Liver (tissue), 9 donors: Measurements from ENCODE around the gene UBE2Q2. TPM values are rescaled to one million over a fixed set of nuclear protein-coding genes. Genes with fewer than 3 reads are reported as not detected.

ENCODE experiments used
- DNase-seq: peaks from one replicate; pipeline ENCODE4 v3.0.0-alpha.2; 2017; ENCODE audit warnings: low spot score
- H3K27ac ChIP-seq, 2 donors: one replicate each; pipeline ENCODE4 v1.7.0; 2013; ENCODE audit warnings: inconsistent platforms in 2 of 2, low read length in 2 of 2, control low read depth in 1 of 2, low read depth in 1 of 2, mild to moderate bottlenecking in 1 of 2
- H3K27me3 ChIP-seq, 4 donors: one replicate each; pipeline versions ENCODE4 v1.6.1 to v1.7.0; 2013; ENCODE audit warnings: low read length in 3 of 4, inconsistent platforms in 1 of 4, mild to moderate bottlenecking in 1 of 4, moderate library complexity in 1 of 4; ENCODE audit not compliant: control insufficient read depth in 4 of 4, insufficient read depth in 4 of 4
- H3K36me3 ChIP-seq, 4 donors: one replicate each; pipeline versions ENCODE4 v1.6.1 to v1.7.0; 2013; ENCODE audit warnings: low read length in 3 of 4, mild to moderate bottlenecking in 3 of 4, low read depth in 1 of 4, moderate library complexity in 1 of 4; ENCODE audit not compliant: control insufficient read depth in 4 of 4, insufficient read depth in 3 of 4
- H3K4me1 ChIP-seq, 4 donors: one replicate each; pipeline versions ENCODE4 v1.6.1 to v1.7.0; 2013; ENCODE audit warnings: low read length in 3 of 4, mild to moderate bottlenecking in 3 of 4, moderate library complexity in 1 of 4; ENCODE audit not compliant: control insufficient read depth in 4 of 4, insufficient read depth in 4 of 4
- H3K4me3 ChIP-seq, 3 donors: one replicate each; pipeline versions ENCODE4 v1.6.1 to v1.7.0; 2013; ENCODE audit warnings: low read length in 3 of 3, control low read depth in 1 of 3, low read depth in 1 of 3, mild to moderate bottlenecking in 1 of 3
- H3K9ac ChIP-seq, 2 donors: one replicate each; pipeline ENCODE4 v1.7.0; 2013; ENCODE audit warnings: low read length in 2 of 2, mild to moderate bottlenecking in 2 of 2, moderate library complexity in 2 of 2, control low read depth in 1 of 2, low read depth in 1 of 2
- H3K9me3 ChIP-seq, 4 donors: one replicate each; pipeline versions ENCODE4 v1.6.1 to v1.7.0; 2013; ENCODE audit warnings: low read length in 3 of 4; ENCODE audit not compliant: control insufficient read depth in 4 of 4
- CTCF ChIP-seq: fragments of 150-350 bp; IDR thresholded peaks from 2 replicates; pipeline ENCODE4 v1.5.1; 2017; ENCODE audit warnings: improper control_type of control experiment, low read depth, low read length; ENCODE audit not compliant: missing input control
- EGR1 ChIP-seq, 2 donors: IDR thresholded peaks; 2 replicates each; pipeline ENCODE4 v1.6.1; 2016 to 2018; ENCODE audit warnings: antibody characterized with exemption in 2 of 2, low read depth in 2 of 2
- FOXA1 ChIP-seq: IDR thresholded peaks from 2 replicates; pipeline ENCODE4 v1.6.1; 2016; ENCODE audit warnings: antibody characterized with exemption
- FOXA2 ChIP-seq: IDR thresholded peaks from 2 replicates; pipeline ENCODE4 v1.6.1; 2016; ENCODE audit warnings: antibody characterized with exemption
- GABPA ChIP-seq, 2 donors: IDR thresholded peaks in 1 of 2; conservative IDR thresholded peaks in 1 of 2; 2 replicates each; pipeline ENCODE4 v1.6.1; 2016; ENCODE audit warnings: antibody characterized with exemption in 2 of 2, mild to moderate bottlenecking in 1 of 2, moderate library complexity in 1 of 2
- HNF4A ChIP-seq, 2 donors: conservative IDR thresholded peaks; 2 replicates each; pipeline ENCODE4 v1.6.1; 2016; ENCODE audit warnings: antibody characterized with exemption in 2 of 2, mild to moderate bottlenecking in 2 of 2
- HNF4G ChIP-seq: IDR thresholded peaks from 2 replicates; pipeline ENCODE4 v1.6.1; 2016; ENCODE audit warnings: antibody characterized with exemption
- JUND ChIP-seq, 2 donors: IDR thresholded peaks; 2 replicates each; pipeline ENCODE4 v1.6.1; 2016; ENCODE audit warnings: antibody characterized with exemption in 2 of 2
- NR2F2 ChIP-seq: IDR thresholded peaks from 2 replicates; pipeline ENCODE4 v1.6.1; 2016; ENCODE audit warnings: antibody characterized with exemption
- RAD21 ChIP-seq, 2 donors: IDR thresholded peaks; 2 replicates each; pipeline ENCODE4 v1.6.1; 2016; ENCODE audit warnings: antibody characterized with exemption in 2 of 2, mild to moderate bottlenecking in 2 of 2
- RXRA ChIP-seq, 2 donors: IDR thresholded peaks; 2 replicates each; pipeline ENCODE4 v1.6.1; 2017 to 2018; ENCODE audit warnings: antibody characterized with exemption in 2 of 2, mild to moderate bottlenecking in 1 of 2
- SP1 ChIP-seq: IDR thresholded peaks from 2 replicates; pipeline ENCODE4 v1.6.1; 2018; ENCODE audit warnings: antibody characterized with exemption, mild to moderate bottlenecking
- TAF1 ChIP-seq: conservative IDR thresholded peaks from 2 replicates; pipeline ENCODE4 v1.6.1; 2016; ENCODE audit warnings: antibody characterized with exemption, mild to moderate bottlenecking
- YY1 ChIP-seq: IDR thresholded peaks from 2 replicates; pipeline ENCODE4 v1.6.1; 2016; ENCODE audit warnings: antibody characterized with exemption, mild to moderate bottlenecking
- WGBS: extraction: QIAGEN DNeasy Blood & Tissue Kit; methylation state at CpG from one replicate; pipeline ENCODE4 v1.1.7; 2013; 5-methylcytosine and 5-hydroxymethylcytosine counted together
- polyA plus RNA-seq, 2 donors: library from polyadenylated mRNA; stranded (reverse) in 1 of 2; unstranded in 1 of 2; fragments of 200-250 nt in 1 of 2; fragments of >200 nt in 1 of 2; fragmentation: Nextera tagmentation in 1 of 2; extraction: Ambion mirVana in 1 of 2; gene quantifications; one replicate each; pipeline versions ENCODE4 v1.2.1 to v1.2.3, GENCODE V29; 2013 to 2015
- total RNA-seq, 2 donors: library from RNA; depleted of rRNA; stranded (reverse); fragments of >200 nt; gene quantifications; one replicate each; pipeline ENCODE4 v1.2.3, GENCODE V29; 2014
- TF ChIP-seq, protein P1 (sequence below): IDR thresholded peaks from 2 replicates; pipeline ENCODE4 v1.6.1; 2016; ENCODE audit warnings: antibody characterized with exemption
- TF ChIP-seq, protein P2 (sequence below): IDR thresholded peaks from 2 replicates; pipeline ENCODE4 v1.6.1; 2016; ENCODE audit warnings: antibody characterized with exemption
- TF ChIP-seq, protein P3 (sequence below): IDR thresholded peaks from 2 replicates; pipeline ENCODE4 v1.6.1; 2016; ENCODE audit warnings: antibody characterized with exemption, mild to moderate bottlenecking
- TF ChIP-seq, protein P4 (sequence below): IDR thresholded peaks from 2 replicates; pipeline ENCODE4 v1.6.1; 2016; ENCODE audit warnings: antibody characterized with exemption
- donor health status: healthy.
- donor health status: healthy.
- donor health status: healthy.
- donor health status: healthy.
- donor health status: healthy.

The UBE2Q2 gene
- total and polyA plus RNA-seq, 4 donors = 2.4 to 14.4 (median 5.2) TPM

GRCh38 chr15:75930866-75931265 lies 87.6 kb downstream of the UBE2Q2 start:
- H3K4me3 ChIP-seq = no peak overlapping the region
- H3K36me3 ChIP-seq = peaks cover 0 to 32% (median 26%) of the 10 kb centered on the region in 4 donors
- H3K9me3 ChIP-seq = no peaks in the 10 kb centered on the region
- H3K27ac ChIP-seq = no peak overlapping the region
- no peak for DNase-seq
- WGBS = 87% methylated on average over 2 of the region's 2 CpGs
- TF ChIP-seq JUND (IDR thresholded peaks at IDR 0.05) (no peak), HNF4G (no peak), CTCF (no peak), RXRA (IDR thresholded peaks at IDR 0.05) (no peak), NR2F2 (no peak), HNF4A (conservative IDR thresholded peaks at IDR 0.05) (no peak), YY1 (no peak), RAD21 (IDR thresholded peaks at IDR 0.05) (no peak), GABPA (IDR thresholded peaks at IDR 0.05 in 1 of 2, conservative IDR thresholded peaks at IDR 0.05 in 1 of 2) (no peak), FOXA1 (no peak), EGR1 (IDR thresholded peaks at IDR 0.05; ENCODE audit: low read depth in 2 of 2) (no peak), FOXA2 (no peak), TAF1 (no peak), SP1 (no peak)
- TF ChIP-seq, protein P1, sequence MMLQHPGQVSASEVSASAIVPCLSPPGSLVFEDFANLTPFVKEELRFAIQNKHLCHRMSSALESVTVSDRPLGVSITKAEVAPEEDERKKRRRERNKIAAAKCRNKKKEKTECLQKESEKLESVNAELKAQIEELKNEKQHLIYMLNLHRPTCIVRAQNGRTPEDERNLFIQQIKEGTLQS = no peak
- TF ChIP-seq, protein P2, sequence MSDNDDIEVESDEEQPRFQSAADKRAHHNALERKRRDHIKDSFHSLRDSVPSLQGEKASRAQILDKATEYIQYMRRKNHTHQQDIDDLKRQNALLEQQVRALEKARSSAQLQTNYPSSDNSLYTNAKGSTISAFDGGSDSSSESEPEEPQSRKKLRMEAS = no peak
- TF ChIP-seq, protein P3, sequence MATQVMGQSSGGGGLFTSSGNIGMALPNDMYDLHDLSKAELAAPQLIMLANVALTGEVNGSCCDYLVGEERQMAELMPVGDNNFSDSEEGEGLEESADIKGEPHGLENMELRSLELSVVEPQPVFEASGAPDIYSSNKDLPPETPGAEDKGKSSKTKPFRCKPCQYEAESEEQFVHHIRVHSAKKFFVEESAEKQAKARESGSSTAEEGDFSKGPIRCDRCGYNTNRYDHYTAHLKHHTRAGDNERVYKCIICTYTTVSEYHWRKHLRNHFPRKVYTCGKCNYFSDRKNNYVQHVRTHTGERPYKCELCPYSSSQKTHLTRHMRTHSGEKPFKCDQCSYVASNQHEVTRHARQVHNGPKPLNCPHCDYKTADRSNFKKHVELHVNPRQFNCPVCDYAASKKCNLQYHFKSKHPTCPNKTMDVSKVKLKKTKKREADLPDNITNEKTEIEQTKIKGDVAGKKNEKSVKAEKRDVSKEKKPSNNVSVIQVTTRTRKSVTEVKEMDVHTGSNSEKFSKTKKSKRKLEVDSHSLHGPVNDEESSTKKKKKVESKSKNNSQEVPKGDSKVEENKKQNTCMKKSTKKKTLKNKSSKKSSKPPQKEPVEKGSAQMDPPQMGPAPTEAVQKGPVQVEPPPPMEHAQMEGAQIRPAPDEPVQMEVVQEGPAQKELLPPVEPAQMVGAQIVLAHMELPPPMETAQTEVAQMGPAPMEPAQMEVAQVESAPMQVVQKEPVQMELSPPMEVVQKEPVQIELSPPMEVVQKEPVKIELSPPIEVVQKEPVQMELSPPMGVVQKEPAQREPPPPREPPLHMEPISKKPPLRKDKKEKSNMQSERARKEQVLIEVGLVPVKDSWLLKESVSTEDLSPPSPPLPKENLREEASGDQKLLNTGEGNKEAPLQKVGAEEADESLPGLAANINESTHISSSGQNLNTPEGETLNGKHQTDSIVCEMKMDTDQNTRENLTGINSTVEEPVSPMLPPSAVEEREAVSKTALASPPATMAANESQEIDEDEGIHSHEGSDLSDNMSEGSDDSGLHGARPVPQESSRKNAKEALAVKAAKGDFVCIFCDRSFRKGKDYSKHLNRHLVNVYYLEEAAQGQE = no peak
- TF ChIP-seq, protein P4, sequence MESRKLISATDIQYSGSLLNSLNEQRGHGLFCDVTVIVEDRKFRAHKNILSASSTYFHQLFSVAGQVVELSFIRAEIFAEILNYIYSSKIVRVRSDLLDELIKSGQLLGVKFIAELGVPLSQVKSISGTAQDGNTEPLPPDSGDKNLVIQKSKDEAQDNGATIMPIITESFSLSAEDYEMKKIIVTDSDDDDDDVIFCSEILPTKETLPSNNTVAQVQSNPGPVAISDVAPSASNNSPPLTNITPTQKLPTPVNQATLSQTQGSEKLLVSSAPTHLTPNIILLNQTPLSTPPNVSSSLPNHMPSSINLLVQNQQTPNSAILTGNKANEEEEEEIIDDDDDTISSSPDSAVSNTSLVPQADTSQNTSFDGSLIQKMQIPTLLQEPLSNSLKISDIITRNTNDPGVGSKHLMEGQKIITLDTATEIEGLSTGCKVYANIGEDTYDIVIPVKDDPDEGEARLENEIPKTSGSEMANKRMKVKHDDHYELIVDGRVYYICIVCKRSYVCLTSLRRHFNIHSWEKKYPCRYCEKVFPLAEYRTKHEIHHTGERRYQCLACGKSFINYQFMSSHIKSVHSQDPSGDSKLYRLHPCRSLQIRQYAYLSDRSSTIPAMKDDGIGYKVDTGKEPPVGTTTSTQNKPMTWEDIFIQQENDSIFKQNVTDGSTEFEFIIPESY = no peak
- H3K4me1 ChIP-seq = no peaks in the 10 kb centered on the region
- no peak overlapping the region for H3K9ac ChIP-seq
- no peaks in the 10 kb centered on the region for H3K27me3 ChIP-seq
